GM21529 (cell line): ENCODE measurements around the gene SH3BP2.

Experiments
- ATAC-seq: cut with Tn5 transposase; IDR thresholded peaks from one replicate; pipeline ENCODE4 v1.9.1; 2021; ENCODE audit not compliant: unreplicated experiment

Gene SH3BP2

DNA sequence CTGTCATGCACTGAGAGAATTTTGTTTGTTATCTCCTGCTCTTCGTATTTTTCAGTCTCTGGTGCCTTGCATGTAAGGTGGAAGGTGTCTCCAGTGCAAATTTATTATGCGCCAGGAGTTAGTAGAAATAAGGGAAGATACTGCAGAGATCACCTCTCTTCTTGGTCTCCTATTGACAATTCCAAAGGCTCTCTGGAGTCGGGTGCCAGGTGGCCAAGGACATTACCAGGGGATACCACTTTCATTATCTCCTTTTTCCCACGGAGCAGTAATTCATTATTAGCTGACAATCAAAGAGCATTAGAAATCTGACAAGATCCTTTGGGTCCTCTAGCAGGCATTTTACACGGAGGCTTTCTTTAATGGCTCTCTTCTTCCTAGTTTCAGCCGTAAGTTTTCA, 76.8 kb downstream of the SH3BP2 start:
- no peak for ATAC-seq

DNA sequence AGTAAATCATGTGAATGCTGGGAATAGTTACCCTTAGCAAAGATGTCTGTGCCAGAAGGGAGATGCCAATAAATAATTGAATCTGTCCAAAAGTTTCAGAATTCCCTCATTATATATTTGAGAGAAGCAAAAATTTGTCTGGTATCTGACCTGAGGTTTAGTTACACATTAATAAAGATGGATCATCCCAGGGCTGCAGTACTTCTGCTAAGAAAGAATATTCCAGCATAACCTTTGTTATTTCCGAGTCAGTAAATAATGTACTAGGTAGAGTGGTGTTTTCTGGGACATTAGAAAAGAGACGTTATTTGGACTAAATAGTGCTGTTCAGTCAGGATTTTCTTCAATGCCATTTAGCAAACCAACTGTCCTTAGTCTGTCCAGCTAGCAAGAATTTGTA, 77.2 kb downstream of the SH3BP2 start:
- ATAC-seq: no peak

DNA sequence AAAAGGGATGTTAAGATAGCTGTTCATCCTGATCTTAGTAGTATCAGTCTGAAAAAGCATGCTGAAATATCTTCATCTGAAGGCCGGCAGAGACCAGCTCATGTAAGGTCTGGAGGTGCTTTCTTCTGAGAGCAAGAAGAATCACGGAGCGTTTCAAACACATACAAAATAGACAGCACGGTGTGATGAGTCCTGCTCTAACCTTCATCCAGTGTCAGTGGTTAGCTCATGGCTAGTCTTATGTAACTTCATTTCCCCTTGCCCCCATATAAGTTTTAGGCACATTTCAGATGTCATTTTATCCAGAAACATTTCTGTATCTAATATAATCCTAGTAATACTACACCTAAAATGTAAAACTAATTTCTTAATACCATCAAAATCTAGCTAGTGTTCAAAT, 78.6 kb downstream of the SH3BP2 start:
- no peak for ATAC-seq

DNA sequence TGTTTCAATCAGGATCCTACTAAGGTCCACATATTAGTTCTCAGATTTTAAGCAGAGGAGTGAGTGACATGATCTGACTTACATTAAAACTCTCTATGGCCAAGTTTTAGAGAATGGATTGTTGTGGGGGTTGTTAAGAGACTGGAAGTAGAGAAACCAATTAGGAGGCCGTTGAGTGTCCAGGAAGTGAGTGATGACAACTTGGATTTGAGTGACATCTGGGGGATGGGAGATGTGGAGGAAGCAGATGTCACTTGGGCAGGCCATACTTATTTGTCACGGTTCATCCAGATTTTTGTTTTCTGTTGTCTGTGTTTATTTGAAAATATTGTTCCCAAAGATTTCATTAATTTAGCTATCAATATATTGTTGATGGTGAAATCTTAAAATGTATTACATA, 79.0 kb downstream of the SH3BP2 start:
- ATAC-seq: no peak

DNA sequence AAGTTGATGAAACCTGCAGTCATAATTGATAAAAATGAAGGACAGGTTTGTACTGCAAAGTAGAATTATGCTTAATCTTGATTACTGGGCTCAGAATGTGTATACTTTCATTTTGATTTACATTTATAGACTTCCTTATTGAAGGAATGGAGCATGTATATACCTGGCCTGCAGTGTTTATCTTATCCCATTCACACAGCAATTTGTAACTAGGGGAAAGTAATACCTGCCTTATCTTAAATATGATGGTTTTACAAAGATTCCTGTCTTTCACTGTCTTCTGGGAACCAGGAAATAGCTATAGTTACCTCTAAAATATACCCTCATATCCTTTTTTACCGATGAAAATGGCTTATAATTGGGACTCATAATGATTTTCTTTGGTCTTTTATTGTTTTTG, 80.4 kb downstream of the SH3BP2 start:
- no peak for ATAC-seq

DNA sequence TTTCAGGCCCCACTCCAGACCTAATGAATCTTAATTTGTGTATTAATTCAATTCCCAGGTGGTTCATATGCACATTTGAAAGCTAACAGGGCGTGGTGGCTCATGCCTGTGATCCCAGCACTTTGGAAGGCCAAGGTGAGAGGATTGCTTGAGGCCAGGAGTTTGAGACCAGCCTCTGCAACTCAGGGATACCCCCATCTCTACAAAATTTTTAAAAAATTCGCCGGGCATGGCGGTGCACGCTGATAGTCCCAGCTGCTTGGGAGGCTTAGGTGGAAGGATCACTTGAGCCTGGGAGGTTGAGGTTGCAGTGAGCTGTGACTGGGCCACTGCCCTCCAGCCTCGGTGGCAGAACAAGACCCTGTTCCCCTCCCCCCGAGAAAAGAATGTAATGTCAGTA, 82.0 kb downstream of the SH3BP2 start:
- no peak for ATAC-seq

DNA sequence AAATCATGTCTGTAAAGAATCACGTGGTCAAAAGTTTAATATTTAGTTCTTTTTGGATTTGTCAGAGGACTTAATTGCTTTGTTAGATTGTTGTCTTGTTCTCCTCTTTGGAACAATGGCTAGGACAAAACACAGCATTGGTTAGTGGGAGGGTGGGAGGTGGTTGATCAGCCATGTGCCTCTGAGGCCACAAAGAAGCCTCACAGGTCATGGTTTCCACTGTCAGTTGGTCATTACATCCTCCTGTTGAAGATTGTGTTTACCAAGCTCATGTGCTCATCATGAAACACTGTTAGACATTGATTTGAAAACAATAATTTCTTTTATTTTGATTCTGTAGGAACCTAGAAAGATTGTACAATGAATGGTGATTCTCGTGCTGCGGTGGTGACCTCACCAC, 82.7 kb downstream of the SH3BP2 start:
- no peak for ATAC-seq

DNA sequence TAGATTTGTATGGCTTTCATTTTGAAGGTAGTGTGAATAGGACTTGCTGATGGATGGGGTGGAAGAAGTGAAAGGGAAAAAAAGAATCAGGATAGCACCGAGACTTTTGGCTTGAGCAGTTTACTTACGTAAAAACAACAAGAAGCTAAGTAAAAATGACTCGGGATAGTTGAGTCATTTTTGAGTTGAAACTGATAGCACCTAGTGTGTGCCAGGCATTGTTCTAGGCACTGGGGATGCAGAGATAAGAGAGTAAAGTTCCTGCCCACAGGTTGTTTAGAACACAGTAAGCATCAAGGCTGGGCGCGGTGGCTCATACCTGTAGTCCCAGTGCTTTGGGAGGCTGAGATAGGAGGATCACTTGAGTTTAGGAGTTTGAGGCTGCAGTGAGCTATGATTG, 85.5 kb downstream of the SH3BP2 start:
- ATAC-seq: no peak

DNA sequence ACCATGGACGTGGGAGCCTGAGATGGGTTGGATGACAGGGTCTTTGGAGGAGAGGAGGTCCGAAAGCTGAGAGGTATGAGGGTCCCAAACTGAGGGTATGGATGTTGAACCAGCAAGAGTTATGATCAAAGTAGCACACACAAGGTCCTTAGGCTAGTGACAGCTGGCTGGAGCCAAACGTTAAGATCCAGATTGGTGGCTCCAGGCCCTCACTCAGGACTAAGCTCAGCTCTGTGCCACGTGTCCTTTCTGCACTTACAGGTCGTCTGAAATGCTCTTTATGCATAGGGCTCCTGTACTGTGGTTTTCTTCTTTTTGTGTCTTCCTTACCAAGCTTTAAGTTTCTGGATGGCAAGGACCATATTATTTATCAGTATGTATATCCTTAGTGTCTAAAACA, 86.1 kb downstream of the SH3BP2 start:
- ATAC-seq: no peak

DNA sequence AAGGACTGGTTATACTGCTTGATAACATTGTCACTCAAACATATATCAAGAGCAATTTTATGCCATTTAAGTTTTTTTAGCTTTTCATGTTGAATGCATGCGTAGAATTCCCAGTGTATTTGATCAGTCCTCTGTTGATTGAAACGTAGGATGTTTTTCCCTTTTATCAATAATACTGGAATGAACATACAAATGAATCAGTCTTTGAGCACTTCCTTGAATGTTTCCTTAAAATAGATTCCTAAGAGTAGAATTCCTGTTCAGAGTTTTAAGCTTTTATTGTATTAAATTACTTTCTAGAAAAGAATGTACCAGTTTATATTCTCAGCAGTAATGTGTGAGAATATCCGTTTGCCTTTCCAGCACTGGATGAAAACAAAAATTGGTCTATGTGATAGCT, 88.5 kb downstream of the SH3BP2 start:
- ATAC-seq: no peak

DNA sequence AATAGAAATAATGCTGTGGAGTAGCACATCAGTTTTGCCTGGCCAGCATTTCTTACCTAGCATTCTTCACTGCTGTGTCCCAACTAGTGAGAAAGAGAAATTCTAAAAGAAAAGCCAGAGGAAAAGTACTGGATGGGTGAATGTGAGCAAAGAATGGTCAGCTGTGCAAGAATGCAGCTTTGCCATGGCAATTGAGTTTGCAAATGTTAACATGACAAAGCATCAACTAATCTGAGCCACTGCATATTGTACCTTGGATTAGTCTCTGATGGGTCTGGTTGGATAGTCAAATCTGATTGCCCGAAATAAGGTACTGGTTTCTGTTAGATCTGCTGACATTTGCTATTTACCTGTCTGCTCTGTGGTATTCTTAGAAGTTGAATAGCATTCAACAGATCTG, 89.5 kb downstream of the SH3BP2 start:
- ATAC-seq: no peak

DNA sequence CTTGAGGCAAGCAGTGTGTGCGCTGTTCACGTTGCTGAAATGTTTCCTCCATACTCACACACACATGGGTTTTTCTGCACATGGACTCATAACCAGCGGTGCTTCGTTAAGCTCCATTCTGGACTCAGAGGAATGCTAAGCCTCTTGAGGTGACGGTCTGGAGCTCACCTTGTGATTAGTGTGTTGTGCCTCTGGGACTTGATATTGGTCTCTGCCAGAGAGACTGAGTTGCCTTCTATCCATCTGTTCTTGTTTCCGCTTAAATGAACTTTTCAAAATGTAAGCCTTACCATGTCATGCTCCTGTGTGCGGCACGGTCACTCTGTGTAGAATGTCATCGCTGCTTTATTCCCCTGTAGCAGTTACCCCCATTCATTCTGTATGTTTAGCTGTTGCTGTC, 93.3 kb downstream of the SH3BP2 start:
- no peak for ATAC-seq

DNA sequence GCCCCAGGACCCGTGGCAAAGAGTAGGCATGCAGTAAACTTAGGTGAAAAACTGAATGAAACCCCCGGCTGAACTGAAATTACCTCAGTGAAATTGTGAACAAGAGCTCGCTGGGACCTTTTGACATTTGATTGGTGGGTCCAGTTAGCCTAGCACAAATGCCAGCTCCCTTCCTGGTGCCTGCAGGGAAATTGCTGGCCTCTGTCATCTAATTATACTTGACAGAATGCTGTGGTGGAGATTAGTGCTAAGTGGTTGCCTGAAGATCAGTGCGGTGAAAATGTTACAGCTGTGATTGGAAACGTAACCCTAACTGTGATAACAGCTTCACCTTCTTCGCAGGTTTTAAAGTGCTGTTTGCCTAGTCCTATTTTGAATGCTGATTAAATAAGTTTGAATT, 93.7 kb downstream of the SH3BP2 start:
- ATAC-seq: no peak

DNA sequence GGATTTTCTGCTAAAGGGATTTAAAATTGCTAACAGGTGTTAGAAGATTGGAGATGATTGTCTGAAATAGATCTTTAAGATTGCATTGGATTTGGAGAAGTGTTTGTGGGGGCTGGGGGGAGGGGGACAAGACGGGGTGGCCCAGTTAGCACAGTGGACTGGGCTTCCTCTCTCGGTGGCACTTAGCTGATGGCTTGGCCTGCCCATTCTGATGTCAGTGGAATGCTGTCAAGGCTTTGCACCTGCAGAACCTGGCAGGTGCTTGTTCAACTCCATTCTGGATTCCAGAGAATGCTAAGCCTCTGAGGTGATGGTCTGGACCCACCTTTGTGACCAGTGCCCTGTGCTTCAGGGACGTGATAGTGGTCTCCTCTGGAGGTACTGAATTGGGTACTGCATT, 94.5 kb downstream of the SH3BP2 start:
- no peak for ATAC-seq

DNA sequence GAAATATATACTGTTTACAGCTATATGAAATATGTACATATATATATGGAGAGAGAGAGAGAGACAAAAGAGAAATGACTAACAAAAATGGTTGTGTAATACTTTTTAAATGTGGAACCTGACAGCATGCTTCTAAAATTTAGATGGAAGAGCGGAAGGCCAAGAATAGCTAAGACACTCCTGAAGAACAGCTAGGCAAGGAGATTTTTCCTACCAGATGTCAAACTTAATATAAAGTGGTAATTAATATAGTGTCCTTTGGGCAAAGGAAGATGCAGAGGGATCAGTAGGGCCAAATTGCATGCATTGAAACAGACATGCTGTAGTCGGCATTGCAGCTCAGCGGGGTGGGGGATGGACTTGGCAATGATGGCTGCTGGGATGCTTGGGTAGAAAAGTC, 96.0 kb downstream of the SH3BP2 start:
- ATAC-seq: no peak
